ENCODE results near the gene ELN.

The ELN gene

DNA sequence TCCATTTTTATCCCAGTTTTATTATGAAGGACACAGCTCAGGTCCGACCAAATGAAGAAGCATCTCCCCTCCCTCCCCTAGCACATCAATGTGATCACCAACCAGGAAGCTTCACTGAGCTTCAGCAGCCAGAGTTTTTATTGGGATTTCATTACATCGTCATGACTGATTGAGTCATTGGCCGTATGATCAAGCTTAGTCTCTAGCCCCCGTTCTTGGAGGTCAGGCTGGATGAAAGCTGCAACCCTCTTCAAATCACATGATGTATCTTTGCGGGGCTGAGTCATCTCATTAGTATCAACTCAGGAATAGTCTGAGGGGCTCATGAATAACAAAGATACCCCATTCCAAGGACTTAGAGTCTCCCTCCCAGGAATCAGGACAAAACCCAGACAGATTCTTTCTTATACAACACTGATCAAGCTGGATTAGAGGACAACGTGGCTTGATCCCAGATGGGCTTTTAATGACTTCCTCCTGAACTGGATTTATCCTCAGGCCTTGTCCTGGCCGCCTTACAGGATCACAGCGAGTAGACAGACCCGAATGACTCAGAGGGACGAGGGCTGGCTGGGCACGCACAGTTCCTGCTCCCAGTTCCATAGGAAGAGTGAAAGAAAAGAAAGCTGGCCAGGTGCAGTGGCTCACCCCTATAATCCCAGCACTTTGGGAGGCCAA, 70.1 kb downstream of the ELN start:
- DNase-seq = no peak

GRCh38 chr7:74099031-74099430, 71.1 kb downstream of the ELN start:
- no peak for DNase-seq

DNA sequence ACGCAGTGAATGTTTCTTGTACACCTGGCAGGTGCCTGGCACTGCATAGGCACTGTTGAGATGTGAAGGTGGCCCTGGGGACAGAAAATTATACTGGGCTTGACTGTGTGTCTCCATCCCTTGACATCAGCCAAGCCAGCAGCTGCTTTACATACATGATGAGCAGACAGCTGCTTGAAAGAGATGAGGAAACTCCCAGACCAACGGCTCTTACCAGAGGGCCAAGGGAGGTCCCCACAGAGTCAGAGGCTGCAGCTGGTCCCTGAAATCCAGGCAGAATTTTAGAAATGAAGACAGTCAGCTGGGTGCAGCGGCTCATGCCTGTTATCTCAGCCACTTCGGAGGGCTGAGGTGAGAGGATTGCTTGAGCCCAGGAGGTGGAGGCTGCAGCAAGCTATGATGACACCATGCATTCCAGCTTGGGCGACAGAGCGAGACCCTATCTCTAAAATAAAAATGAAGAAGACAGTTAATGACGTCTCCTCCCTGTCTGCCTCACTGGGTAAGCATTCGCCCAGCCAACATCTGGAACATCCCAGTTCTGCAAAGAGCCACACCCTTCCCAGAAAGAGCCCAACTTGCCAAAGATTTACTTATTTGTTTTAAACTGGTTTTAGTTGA, 73.2 kb downstream of the ELN start:
- DNase-seq = no peak

DNA sequence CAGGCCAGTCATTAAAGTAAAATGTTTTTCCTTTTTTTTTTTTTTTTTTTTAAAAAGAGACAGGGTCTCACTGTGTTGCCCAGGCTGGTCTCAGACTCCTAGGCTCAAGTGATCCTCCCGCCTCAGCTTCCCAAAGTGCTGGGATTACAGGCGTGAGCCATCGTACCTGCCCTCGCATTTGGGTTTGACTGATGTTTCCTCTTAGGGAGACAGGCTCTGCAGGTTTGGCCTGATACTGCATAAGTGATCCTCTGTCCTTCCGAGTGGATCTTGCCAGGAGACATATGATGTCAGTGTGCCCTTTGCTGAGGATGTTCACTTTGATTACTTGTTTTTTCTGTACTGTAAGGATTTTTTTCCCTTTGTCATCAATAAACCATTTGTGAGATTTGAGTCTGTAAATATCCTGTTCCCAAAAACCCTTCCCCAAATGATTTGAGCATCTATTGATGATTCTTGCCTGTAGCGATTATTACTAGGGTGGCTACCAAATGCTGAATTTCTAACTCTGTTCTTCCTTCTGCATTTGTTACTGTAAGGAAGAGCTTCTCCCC, 75.3 kb downstream of the ELN start:
- no peak for DNase-seq

GRCh38 chr7:74104702-74105101, 76.7 kb downstream of the ELN start:
- DNase-seq = no peak

- DNase-seq = no peak
Measured at GRCh38 chr7:74105992-74106391, 78.0 kb downstream of the ELN start.

- DNase-seq = no peak
Measured at GRCh38 chr7:74106846-74107245, 78.9 kb downstream of the ELN start.

DNA sequence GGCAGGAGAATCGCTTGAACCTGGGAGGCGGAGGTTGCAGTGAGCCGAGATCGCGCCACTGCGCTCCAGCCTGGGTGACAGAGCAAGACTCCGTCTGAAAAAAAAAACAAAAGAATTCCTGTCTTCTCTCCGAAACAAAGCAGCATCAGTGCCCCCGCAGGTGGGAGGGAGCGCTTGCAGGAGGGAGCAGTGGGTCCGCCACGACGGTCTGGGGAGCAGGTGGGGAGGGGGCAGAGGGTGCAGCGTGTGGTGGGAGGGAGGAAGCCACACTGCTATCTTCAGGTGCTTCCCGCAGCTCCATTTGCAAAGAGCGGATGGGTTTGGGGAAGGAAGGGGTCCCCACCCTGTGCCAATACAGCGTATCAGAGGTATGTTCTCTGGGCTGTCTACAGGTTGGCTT, 87.4 kb downstream of the ELN start:
- no peak for DNase-seq

- DNase-seq = no peak
Measured at GRCh38 chr7:74116356-74116755, 88.4 kb downstream of the ELN start.
